Natural killer cell (primary cell): Measurements from ENCODE around the gene OSR1. TPM values are rescaled to one million over a fixed set of nuclear protein-coding genes. Genes with fewer than 3 reads are reported as not detected.
A peak's percentile ranks its signal among the peaks of the same experiment; 100 is the strongest.

Experiments used
- ATAC-seq, 3 donors: fragments of 150-1000 bp in 2 of 3; fragments of 200-7000 bp in 1 of 3; cut with Tn5 transposase; 1 replicate in 1 of 3; 2 replicates in 2 of 3; pipeline ENCODE4 v1.10.0; 2021; ENCODE audit warnings: mild to moderate bottlenecking in 2 of 3, moderate library complexity in 2 of 3
- DNase-seq, 2 donors: peaks; one replicate each; pipeline versions ENCODE4 v3.0.0 to v3.0.0-alpha.2; 2013 to 2021; ENCODE audit warnings: mixed read lengths in 1 of 2
- H3K27ac ChIP-seq: one replicate; pipeline ENCODE4 v1.5.1; 2013; ENCODE audit warnings: mild to moderate bottlenecking, low read length
- H3K27me3 ChIP-seq: one replicate; pipeline ENCODE4 v1.6.1; 2013; ENCODE audit warnings: low read length; ENCODE audit not compliant: control insufficient read depth, insufficient read depth
- H3K36me3 ChIP-seq: one replicate; pipeline ENCODE4 v1.6.1; 2013; ENCODE audit warnings: low read length; ENCODE audit not compliant: control insufficient read depth, insufficient read depth
- H3K4me1 ChIP-seq: one replicate; pipeline ENCODE4 v1.6.1; 2013; ENCODE audit warnings: low read length; ENCODE audit not compliant: control insufficient read depth, insufficient read depth
- H3K4me3 ChIP-seq: one replicate; pipeline ENCODE4 v1.5.1; 2013; ENCODE audit warnings: low read length
- H3K9me3 ChIP-seq: one replicate; pipeline ENCODE4 v1.6.1; 2013; ENCODE audit warnings: low read length; ENCODE audit not compliant: control insufficient read depth, insufficient read depth
- H3K27ac Mint-ChIP-seq, 2 donors: one replicate each; pipeline ENCODE4 v1.8.0; 2022; ENCODE audit warnings: mild to moderate bottlenecking in 2 of 2, mixed read lengths in 2 of 2, moderate library complexity in 1 of 2
- H3K27me3 Mint-ChIP-seq, 2 donors: one replicate each; pipeline ENCODE4 v1.8.0; 2022; ENCODE audit warnings: low read depth in 2 of 2, mixed read lengths in 2 of 2
- H3K36me3 Mint-ChIP-seq: one replicate; pipeline ENCODE4 v1.8.0; 2022; ENCODE audit warnings: mixed read lengths
- H3K4me1 Mint-ChIP-seq, 2 donors: one replicate each; pipeline ENCODE4 v1.8.0; 2022; ENCODE audit warnings: mixed read lengths in 2 of 2
- H3K4me3 Mint-ChIP-seq: one replicate; pipeline ENCODE4 v1.8.0; 2022; ENCODE audit warnings: mild to moderate bottlenecking, moderate library complexity, mixed read lengths
- H3K9me3 Mint-ChIP-seq, 2 donors: one replicate each; pipeline ENCODE4 v1.8.0; 2022; ENCODE audit warnings: mixed read lengths in 2 of 2
- CTCF ChIP-seq: fragments of 200-600 bp; IDR thresholded peaks from one replicate; pipeline ENCODE4 v1.8.0; 2022; ENCODE audit warnings: antibody characterized with exemption
- WGBS: methylation state at CpG from one replicate; pipeline ENCODE4 v1.1.7; 2013; ENCODE audit warnings: missing lambda C conversion rate; ENCODE audit not compliant: insufficient coverage; 5-methylcytosine and 5-hydroxymethylcytosine counted together
- intact Hi-C: fragments of 100-400 bp; cut with micrococcal nuclease; formaldehyde crosslinking; loops from one replicate; pipeline ENCODE4 v1.14.2; 2022
- total RNA-seq, 4 donors: library from RNA; stranded (reverse); fragments of 120-200 nt in 1 of 4; gene quantifications; one replicate each; pipeline versions ENCODE4 v1.2.3 to v1.2.4, GENCODE V29; 2013 to 2022

OSR1 gene
- total RNA-seq, 3 donors from 2014 or later (not counting 1 experiment from before 2014, with no cell fraction given) = not detected

GRCh38 chr2:19368760-19369159 is 10.3 kb upstream of the OSR1 start:
- no peaks in the 10 kb centered on the region for H3K36me3 ChIP-seq
- no peaks in the 10 kb centered on the region for H3K27me3 ChIP-seq
- Mint-ChIP-seq H3K27ac (no peak overlapping the region), H3K4me3 (no peak overlapping the region), H3K27me3 (peaks cover 27 to 35% of the 10 kb centered on the region in 2 donors), H3K36me3 (no peaks in the 10 kb centered on the region), H3K4me1 (peaks cover 1% of the 10 kb centered on the region in 2 donors), H3K9me3 (no peaks in the 10 kb centered on the region)
- 31% methylated on average over 4 of the region's 4 CpGs for WGBS
- DNase-seq = no peak
- no peak for ATAC-seq
- TF ChIP-seq CTCF = no peak
- no peaks in the 10 kb centered on the region for H3K9me3 ChIP-seq
- H3K27ac ChIP-seq = no peak overlapping the region
- H3K4me3 ChIP-seq = no peak overlapping the region
- H3K4me1 ChIP-seq = no peaks in the 10 kb centered on the region
- intact Hi-C loops = no loop called here

GRCh38 chr2:19367326-19367725 is 8.9 kb upstream of the OSR1 start:
- ATAC-seq (no peak), DNase-seq (no peak)
- WGBS = 70% methylated on average over 5 of the region's 5 CpGs
- no peaks in the 10 kb centered on the region for H3K9me3 Mint-ChIP-seq
- intact Hi-C loops = no loop called here
- no peak for TF ChIP-seq CTCF
- H3K27me3 Mint-ChIP-seq = peaks cover 20 to 23% of the 10 kb centered on the region in 2 donors
- Histone ChIP-seq H3K4me3 (no peak overlapping the region), H3K9me3 (no peaks in the 10 kb centered on the region), H3K36me3 (no peaks in the 10 kb centered on the region), H3K4me1 (peaks cover 8% of the 10 kb centered on the region), H3K27me3 (no peaks in the 10 kb centered on the region), H3K27ac (no peak overlapping the region)
- H3K4me3 Mint-ChIP-seq = no peak overlapping the region
- peaks cover 16% of the 10 kb centered on the region in 2 donors for H3K4me1 Mint-ChIP-seq
- H3K27ac Mint-ChIP-seq = no peak overlapping the region
- H3K36me3 Mint-ChIP-seq = no peaks in the 10 kb centered on the region

- H3K4me1 Mint-ChIP-seq = peaks cover 24 to 31% of the 10 kb centered on the region in 2 donors
- H3K27me3 Mint-ChIP-seq = peaks cover 10 to 20% of the 10 kb centered on the region in 2 donors
- H3K27ac Mint-ChIP-seq = peak overlapping the region; percentile 26 to 27
- intact Hi-C loops = no loop called here
- 84% methylated on average over 3 of the region's 3 CpGs for WGBS
- Histone ChIP-seq H3K9me3 (no peaks in the 10 kb centered on the region), H3K4me1 (peaks cover 23% of the 10 kb centered on the region), H3K27ac (no peak overlapping the region), H3K36me3 (no peaks in the 10 kb centered on the region), H3K4me3 (no peak overlapping the region), H3K27me3 (peaks cover 15% of the 10 kb centered on the region)
- no peak overlapping the region for H3K4me3 Mint-ChIP-seq
- DNase-seq (no peak), ATAC-seq (no peak)
- H3K36me3 Mint-ChIP-seq = no peaks in the 10 kb centered on the region
- TF ChIP-seq CTCF = no peak
- H3K9me3 Mint-ChIP-seq = no peaks in the 10 kb centered on the region
These were observed 6.7 kb upstream of the OSR1 start for GRCh38 chr2:19365126-19365525.

DNA sequence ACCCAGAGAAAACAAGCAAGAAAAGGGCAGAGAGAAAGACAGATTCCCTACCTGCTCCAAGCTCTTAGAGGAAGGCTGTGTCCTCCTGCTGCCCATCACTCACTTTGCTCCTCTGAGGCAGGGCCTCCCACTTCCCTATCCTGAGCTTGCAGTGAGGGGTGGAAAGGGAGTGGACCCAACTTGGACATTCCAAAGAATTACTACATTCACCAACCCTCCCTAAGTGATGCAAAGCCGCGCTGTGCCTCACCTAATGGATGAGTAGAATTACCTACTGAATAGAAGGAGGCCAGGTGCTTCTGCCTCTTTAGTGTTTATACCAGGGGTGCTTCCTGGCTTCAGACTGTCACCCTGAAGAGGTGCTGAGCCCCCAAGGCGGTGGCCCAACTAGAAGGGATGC is 5.6 kb upstream of the OSR1 start:
- intact Hi-C loops = loop anchor here (5.0 kb wide), 1 partner anchor 538 kb away; the partner anchor contains the start of gene TTC32
- Mint-ChIP-seq H3K27me3 (peaks cover 16 to 24% of the 10 kb centered on the region in 2 donors), H3K9me3 (no peaks in the 10 kb centered on the region), H3K36me3 (no peaks in the 10 kb centered on the region), H3K4me3 (peak overlapping the region; percentile 98), H3K4me1 (peaks cover 24 to 31% of the 10 kb centered on the region in 2 donors), H3K27ac (peak overlapping the region; percentile 60 to 71)
- no peaks in the 10 kb centered on the region for H3K9me3 ChIP-seq
- no peak overlapping the region for H3K4me3 ChIP-seq
- WGBS = 44% methylated on average over 3 of the region's 3 CpGs
- DNase-seq (peak in 1 of 2 donors; percentile 20), ATAC-seq (no peak)
- H3K27me3 ChIP-seq = peaks cover 26% of the 10 kb centered on the region
- no peak for TF ChIP-seq CTCF
- no peak overlapping the region for H3K27ac ChIP-seq
- no peaks in the 10 kb centered on the region for H3K36me3 ChIP-seq
- peaks cover 24% of the 10 kb centered on the region for H3K4me1 ChIP-seq
